ENCODE data around the gene LORICRIN. TPM values are rescaled to one million over a fixed set of nuclear protein-coding genes. Genes with fewer than 3 reads are reported as not detected.
A peak's percentile ranks its signal among the peaks of the same experiment; 100 is the strongest.
"Not testable (repeated sequence)": the region's sequence is repeated elsewhere in the genome, so short reads cannot be mapped to it uniquely, and the experiment has no call there.

LORICRIN gene
- total RNA-seq, 4 donors from 2014 or later: 0.44 TPM; not detected in 3

- no peak for DNase-seq (ENCODE audit: low spot score in 2 of 2)
- WGBS, 2 donors: 53 to 54% methylated on average over 2 of the region's 2 CpGs
- Histone ChIP-seq H3K4me1 (no peaks in the 10 kb centered on the region), H3K36me3 (no peaks in the 10 kb centered on the region), H3K27ac (no peak overlapping the region), H3K27me3 (no peaks in the 10 kb centered on the region), H3K4me3 (no peak overlapping the region), H3K9me3 (no peaks in the 10 kb centered on the region)
- TF ChIP-seq POLR2A (IDR thresholded peaks at IDR 0.05) (no peak), EP300 (IDR thresholded peaks at IDR 0.05) (no peak), CTCF (IDR thresholded peaks at IDR 0.05) (no peak)
Measured at GRCh38 chr1:153217744-153218416, 41.6 kb upstream of the LORICRIN start.

GRCh38 chr1:153220606-153221303 is 38.7 kb upstream of the LORICRIN start:
- Histone ChIP-seq H3K9me3 (no peaks in the 10 kb centered on the region), H3K4me1 (no peaks in the 10 kb centered on the region), H3K27ac (no peak overlapping the region), H3K36me3 (no peaks in the 10 kb centered on the region), H3K4me3 (no peak overlapping the region), H3K27me3 (no peaks in the 10 kb centered on the region)
- no peak for TF ChIP-seq POLR2A (IDR thresholded peaks at IDR 0.05)
- TF ChIP-seq CTCF (IDR thresholded peaks at IDR 0.05): no peak
- TF ChIP-seq EP300 (IDR thresholded peaks at IDR 0.05): no peak
- no peak for DNase-seq (ENCODE audit: low spot score in 2 of 2)
- 30 to 39% methylated on average over 6 of the region's 6 CpGs for WGBS, 2 donors

- peak; percentile 37 to 55 for DNase-seq (ENCODE audit: low spot score in 2 of 2)
- not testable (repeated sequence) for H3K27ac ChIP-seq, H3K4me3 ChIP-seq, H3K4me1 ChIP-seq, H3K27me3 ChIP-seq, H3K9me3 ChIP-seq, H3K36me3 ChIP-seq
- TF ChIP-seq CTCF (IDR thresholded peaks at IDR 0.05): peak; percentile 53 to 64 (median 57)
- WGBS, 2 donors: 47 to 50% methylated on average over 16 of the region's 16 CpGs
Measured at GRCh38 chr1:153223040-153223891, 36.2 kb upstream of the LORICRIN start.

GRCh38 chr1:153227810-153228209 is 31.7 kb upstream of the LORICRIN start:
- no peak for DNase-seq (ENCODE audit: low spot score in 2 of 2)
- peaks cover 0 to 4% of the 10 kb centered on the region in 2 donors for H3K27me3 ChIP-seq
- no peak overlapping the region for H3K27ac ChIP-seq
- no peaks in the 10 kb centered on the region for H3K4me1 ChIP-seq
- no peaks in the 10 kb centered on the region for H3K9me3 ChIP-seq
- 60 to 61% methylated on average over 2 of the region's 2 CpGs for WGBS, 2 donors
- no peaks in the 10 kb centered on the region for H3K36me3 ChIP-seq
- TF ChIP-seq CTCF (IDR thresholded peaks at IDR 0.05) (no peak), POLR2A (IDR thresholded peaks at IDR 0.05) (no peak), EP300 (IDR thresholded peaks at IDR 0.05) (no peak)
- no peak overlapping the region for H3K4me3 ChIP-seq

GRCh38 chr1:153228491-153228890 is 31.0 kb upstream of the LORICRIN start:
- Histone ChIP-seq H3K36me3 (no peaks in the 10 kb centered on the region), H3K4me3 (no peak overlapping the region), H3K27ac (no peak overlapping the region), H3K4me1 (peaks cover 0 to 3% (median 0%) of the 10 kb centered on the region in 4 donors), H3K9me3 (no peaks in the 10 kb centered on the region), H3K27me3 (peaks cover 0 to 4% of the 10 kb centered on the region in 2 donors)
- 82 to 92% methylated on average over 1 of the region's 1 CpG for WGBS, 2 donors
- no peak for DNase-seq (ENCODE audit: low spot score in 2 of 2)
- TF ChIP-seq EP300 (IDR thresholded peaks at IDR 0.05) (no peak), POLR2A (IDR thresholded peaks at IDR 0.05) (no peak), CTCF (IDR thresholded peaks at IDR 0.05) (no peak)

Data from tibial nerve (tissue), 4 donors.